ENCODE results near the gene RBBP6. TPM values are rescaled to one million over a fixed set of nuclear protein-coding genes. Genes with fewer than 3 reads are reported as not detected.

The RBBP6 gene
- total and polyA plus RNA-seq, 12 donors = 31.8 to 57.8 (median 44.1) TPM

DNA sequence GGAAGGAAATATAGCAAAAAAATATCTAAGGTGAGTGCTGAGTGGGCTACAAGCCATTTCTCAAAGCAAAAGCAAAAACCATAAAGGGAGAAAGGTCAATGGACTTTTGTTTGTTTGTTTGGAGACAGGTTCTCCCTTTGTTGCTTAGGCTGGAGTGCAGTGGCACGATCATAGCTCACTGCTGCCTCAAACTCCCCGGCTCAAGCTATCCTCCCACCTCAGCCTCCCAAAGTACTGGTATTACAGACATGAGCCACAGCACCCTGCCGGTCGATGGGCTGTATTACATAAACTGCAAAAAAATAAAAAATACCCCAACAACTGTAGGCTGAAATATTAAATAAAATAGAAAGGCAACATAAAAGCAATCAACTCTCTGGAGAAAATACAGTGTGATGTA is 3.5 kb upstream of the RBBP6 start:
- intact Hi-C loops (cut with DNase I) = no loop called here
- Histone ChIP-seq H3K36me3 (replicated peaks in 1 of 2) (no peaks in the 10 kb centered on the region), H3K27ac (no peak overlapping the region), H3K27me3 (no peaks in the 10 kb centered on the region), H3K4me3 (no peak overlapping the region), H3K4me1 (replicated peaks in 1 of 2) (no peaks in the 10 kb centered on the region), H3K9me3 (replicated peaks in 1 of 3) (no peaks in the 10 kb centered on the region)
- DNase-seq = no peak
- TF ChIP-seq, protein P1, sequence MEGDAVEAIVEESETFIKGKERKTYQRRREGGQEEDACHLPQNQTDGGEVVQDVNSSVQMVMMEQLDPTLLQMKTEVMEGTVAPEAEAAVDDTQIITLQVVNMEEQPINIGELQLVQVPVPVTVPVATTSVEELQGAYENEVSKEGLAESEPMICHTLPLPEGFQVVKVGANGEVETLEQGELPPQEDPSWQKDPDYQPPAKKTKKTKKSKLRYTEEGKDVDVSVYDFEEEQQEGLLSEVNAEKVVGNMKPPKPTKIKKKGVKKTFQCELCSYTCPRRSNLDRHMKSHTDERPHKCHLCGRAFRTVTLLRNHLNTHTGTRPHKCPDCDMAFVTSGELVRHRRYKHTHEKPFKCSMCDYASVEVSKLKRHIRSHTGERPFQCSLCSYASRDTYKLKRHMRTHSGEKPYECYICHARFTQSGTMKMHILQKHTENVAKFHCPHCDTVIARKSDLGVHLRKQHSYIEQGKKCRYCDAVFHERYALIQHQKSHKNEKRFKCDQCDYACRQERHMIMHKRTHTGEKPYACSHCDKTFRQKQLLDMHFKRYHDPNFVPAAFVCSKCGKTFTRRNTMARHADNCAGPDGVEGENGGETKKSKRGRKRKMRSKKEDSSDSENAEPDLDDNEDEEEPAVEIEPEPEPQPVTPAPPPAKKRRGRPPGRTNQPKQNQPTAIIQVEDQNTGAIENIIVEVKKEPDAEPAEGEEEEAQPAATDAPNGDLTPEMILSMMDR (IDR thresholded peaks at IDR 0.05) = no peak
- TF ChIP-seq POLR2A (IDR thresholded peaks at IDR 0.05) = no peak
- 81 to 88% (median 83%) methylated on average over 4 of the region's 4 CpGs for WGBS, 4 donors

DNA sequence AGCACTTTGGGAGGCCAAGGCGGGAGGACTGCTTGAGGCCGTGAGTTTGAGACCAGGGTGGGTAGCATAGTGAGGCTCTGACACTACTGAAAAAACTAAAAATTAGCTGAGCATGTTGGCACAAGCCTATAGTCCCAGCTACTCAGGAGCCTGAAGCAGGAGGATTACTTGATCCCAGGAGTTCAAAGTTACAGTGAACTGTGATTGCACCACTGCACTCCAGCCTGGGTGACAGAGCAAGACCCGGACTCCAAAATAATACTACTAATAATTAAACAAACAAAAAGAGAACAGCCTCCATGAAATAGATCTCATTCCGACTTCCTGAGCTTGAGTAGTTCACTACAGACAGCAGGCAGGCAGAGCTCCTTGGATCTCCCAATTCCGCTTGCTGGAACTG is 2.7 kb upstream of the RBBP6 start:
- H3K27ac ChIP-seq = no peak overlapping the region
- no peak overlapping the region for H3K4me3 ChIP-seq
- no peaks in the 10 kb centered on the region for H3K9me3 ChIP-seq (replicated peaks in 1 of 3)
- DNase-seq = no peak
- intact Hi-C loops (cut with DNase I) = no loop called here
- no peaks in the 10 kb centered on the region for H3K27me3 ChIP-seq
- no peak for TF ChIP-seq POLR2A (IDR thresholded peaks at IDR 0.05)
- 88 to 97% (median 90%) methylated on average over 5 of the region's 5 CpGs for WGBS, 4 donors
- no peaks in the 10 kb centered on the region for H3K36me3 ChIP-seq (replicated peaks in 1 of 2)
- H3K4me1 ChIP-seq (replicated peaks in 1 of 2) = peaks cover under 1 to 2% of the 10 kb centered on the region in 2 donors

DNA sequence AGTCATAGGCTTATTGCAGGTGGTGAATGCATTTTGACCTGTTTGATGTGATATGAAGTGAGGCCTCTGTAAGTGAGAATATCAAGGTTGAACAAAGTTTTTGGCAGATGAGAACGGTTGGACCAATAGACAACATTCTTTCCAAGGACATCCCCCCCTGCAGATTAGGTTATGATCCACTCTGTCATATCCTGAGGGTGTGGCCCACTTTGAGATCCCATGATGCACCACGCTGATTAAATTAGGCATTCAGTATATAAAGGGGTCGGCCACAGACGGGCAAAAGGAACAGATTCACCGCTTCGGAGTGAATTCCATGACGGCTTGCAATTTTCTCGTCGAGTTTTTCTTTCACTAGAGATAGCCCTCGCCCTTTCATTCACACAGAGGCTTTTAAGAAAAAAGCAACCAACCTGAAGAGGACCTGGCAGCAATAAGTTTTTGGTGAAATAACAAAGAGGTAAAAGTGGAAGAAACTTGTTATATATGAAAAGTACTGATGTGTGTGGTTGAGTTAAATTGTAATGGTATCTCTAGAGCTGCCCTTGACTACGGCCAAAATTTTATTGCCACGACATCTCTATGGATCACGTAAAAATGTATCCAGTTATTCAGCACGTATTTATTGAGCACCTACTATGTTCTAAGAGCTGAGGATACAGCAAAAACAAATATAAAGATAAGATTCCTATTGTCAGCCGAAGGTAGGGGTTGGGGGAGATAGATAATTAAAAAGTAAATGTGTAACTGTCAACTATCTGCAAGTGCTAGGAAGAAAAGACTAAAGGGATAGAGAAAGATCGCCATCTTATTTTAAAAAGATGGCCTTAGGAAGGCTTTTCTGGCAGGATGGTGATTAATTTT is 1.7 kb upstream of the RBBP6 start:
- WGBS, 4 donors = 77 to 82% (median 78%) methylated on average over 16 of the region's 16 CpGs
- intact Hi-C loops (cut with DNase I) = no loop called here
- peak in 1 of 7 donors; percentile 16 for DNase-seq
- Histone ChIP-seq H3K4me1 (replicated peaks in 1 of 2) (peaks cover 11 to 13% of the 10 kb centered on the region in 2 donors), H3K36me3 (replicated peaks in 1 of 2) (no peaks in the 10 kb centered on the region), H3K27ac (no peak overlapping the region), H3K4me3 (no peak overlapping the region), H3K9me3 (replicated peaks in 1 of 3) (no peaks in the 10 kb centered on the region), H3K27me3 (no peaks in the 10 kb centered on the region)
- TF ChIP-seq, protein P1 (IDR thresholded peaks at IDR 0.05) = no peak
- TF ChIP-seq POLR2A (IDR thresholded peaks at IDR 0.05) = no peak

DNA sequence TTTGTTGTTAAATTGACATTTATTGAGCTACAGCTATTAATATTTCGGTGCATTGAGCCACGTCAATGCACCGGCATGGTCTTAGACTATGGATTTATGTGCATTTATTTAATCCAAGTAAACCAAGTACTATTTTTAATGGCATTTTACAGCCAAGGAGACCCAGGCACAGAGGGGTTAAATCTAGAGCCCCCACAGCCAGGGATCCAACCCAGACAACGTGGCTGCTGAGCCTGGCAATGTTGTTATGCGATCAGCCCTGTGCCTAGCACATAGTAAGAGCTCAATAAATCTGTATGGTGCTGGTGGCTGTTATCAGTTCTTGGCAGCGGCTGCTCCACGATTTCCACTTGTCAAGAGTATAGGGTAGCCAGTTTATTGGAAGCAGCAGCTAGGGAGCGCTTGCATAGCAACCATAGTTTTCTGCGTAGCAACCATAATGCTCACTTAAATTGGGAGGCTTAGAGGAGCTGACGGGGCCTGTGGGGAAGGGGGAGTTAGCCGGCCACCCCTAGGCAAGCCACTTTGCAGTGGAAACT is 541 bp upstream of the RBBP6 start:
- 13 to 15% (median 14%) methylated on average over 10 to 11 of the region's 11 CpGs for WGBS, 4 donors
- intact Hi-C loops (cut with DNase I) = no loop called here
- H3K27me3 ChIP-seq = no peaks in the 10 kb centered on the region
- H3K4me3 ChIP-seq = peak overlapping the region in 3 of 4 donors; percentile 71 to 92 (median 77)
- TF ChIP-seq, protein P1 (IDR thresholded peaks at IDR 0.05) = peak in 1 of 6 experiments; percentile 38
- no peak for TF ChIP-seq POLR2A (IDR thresholded peaks at IDR 0.05)
- DNase-seq = peak in 5 of 7 donors; percentile 78 to 91 (median 82)
- peaks cover 22 to 24% of the 10 kb centered on the region in 2 donors for H3K4me1 ChIP-seq (replicated peaks in 1 of 2)
- H3K36me3 ChIP-seq (replicated peaks in 1 of 2) = no peaks in the 10 kb centered on the region
- no peaks in the 10 kb centered on the region for H3K9me3 ChIP-seq (replicated peaks in 1 of 3)
- peak overlapping the region; percentile 95 to 100 (median 100) for H3K27ac ChIP-seq

All from adrenal gland (tissue), 12 donors.